CD4-positive, alpha-beta T cell (primary cell): Measurements from ENCODE around the gene CFAP157. TPM values are rescaled to one million over a fixed set of nuclear protein-coding genes. Genes with fewer than 3 reads are reported as not detected.

ENCODE experiments used
- ATAC-seq: fragments of 200-7000 bp; cut with Tn5 transposase; one replicate; pipeline ENCODE4 v1.10.0; 2022; ENCODE audit warnings: mild to moderate bottlenecking; ENCODE audit not compliant: poor library complexity
- CTCF ChIA-PET: fragments of 350-600 bp; sonication (Branson Sonifier 250); formaldehyde crosslinking; loops from one replicate; lab custom pipeline; 2021; ENCODE audit warnings: antibody characterized with exemption, inconsistent platforms; lab: Charles Lee
- POLR2A ChIA-PET: fragments of 350-600 bp; sonication (Branson Sonifier 250); formaldehyde crosslinking; loops from one replicate; lab custom pipeline; 2021; ENCODE audit warnings: antibody characterized with exemption, inconsistent platforms; lab: Charles Lee
- DNase-seq, 14 experiments: peaks; one replicate each; pipeline ENCODE4 v3.0.0-alpha.2; 2013 to 2020; ENCODE audit warnings: mixed read lengths in 2 of 14
- H3K27ac ChIP-seq, 2 donors: one replicate each; pipeline versions ENCODE4 v1.5.1 to v1.7.0; 2013; ENCODE audit warnings: low read length in 2 of 2, low read depth in 1 of 2, mild to moderate bottlenecking in 1 of 2
- H3K27me3 ChIP-seq, 2 experiments: 1 replicate in 1 of 2; 2 replicates in 1 of 2; pipeline versions ENCODE4 v1.6.1 to v1.7.0; 2013; ENCODE audit warnings: low read length in 2 of 2, control low read depth in 1 of 2, mild to moderate bottlenecking in 1 of 2, moderate library complexity in 1 of 2; ENCODE audit not compliant: insufficient read depth in 2 of 2, control insufficient read depth in 1 of 2
- H3K36me3 ChIP-seq: one replicate; pipeline ENCODE4 v1.6.1; 2013; ENCODE audit warnings: low read length, control low read depth; ENCODE audit not compliant: insufficient read depth
- H3K4me1 ChIP-seq: one replicate; pipeline ENCODE4 v1.6.1; 2013; ENCODE audit warnings: low read length, control low read depth; ENCODE audit not compliant: insufficient read depth
- H3K4me3 ChIP-seq: one replicate; pipeline ENCODE4 v1.5.1; 2013; ENCODE audit warnings: mild to moderate bottlenecking, low read length, moderate library complexity
- H3K9me3 ChIP-seq, 2 experiments: 1 replicate in 1 of 2; 2 replicates in 1 of 2; pipeline versions ENCODE4 v1.6.1 to v1.7.0; 2013; ENCODE audit warnings: low read length in 2 of 2, mild to moderate bottlenecking in 2 of 2, control low read depth in 1 of 2, moderate library complexity in 1 of 2; ENCODE audit not compliant: control insufficient read depth in 1 of 2, insufficient read depth in 1 of 2
- H3K27ac Mint-ChIP-seq: one replicate; pipeline ENCODE4 v1.8.0; 2020; ENCODE audit warnings: mixed read lengths
- H3K27me3 Mint-ChIP-seq: one replicate; pipeline ENCODE4 v1.8.0; 2021; ENCODE audit warnings: mixed read lengths
- H3K36me3 Mint-ChIP-seq: one replicate; pipeline ENCODE4 v1.8.0; 2021; ENCODE audit warnings: low read depth, mixed read lengths
- H3K4me1 Mint-ChIP-seq: one replicate; pipeline ENCODE4 v1.8.0; 2021; ENCODE audit warnings: low read depth, mixed read lengths
- H3K4me3 Mint-ChIP-seq: one replicate; pipeline ENCODE4 v1.8.0; 2020; ENCODE audit warnings: mild to moderate bottlenecking, mixed read lengths
- H3K9me3 Mint-ChIP-seq: one replicate; pipeline ENCODE4 v1.8.0; 2020; ENCODE audit warnings: mixed read lengths
- CTCF ChIP-seq: fragments of 200-600 bp; IDR thresholded peaks from one replicate; pipeline ENCODE4 v1.8.0; 2022; ENCODE audit warnings: antibody characterized with exemption, mild to moderate bottlenecking
- intact Hi-C, 2 experiments: fragments of 100-400 bp; cut with DNase I in 1 of 2; cut with micrococcal nuclease in 1 of 2; formaldehyde crosslinking; loops; one replicate each; pipeline versions ENCODE4 v1.15.1 to v1.9.0; 2023 to 2025; cut with DNase I, micrococcal nuclease
- total RNA-seq, 174 experiments: library from RNA in 2 of 174; stranded (reverse) in 2 of 174; gene quantifications; one replicate each; pipeline ENCODE4 v1.2.3 and lab custom pipeline; 2021 to 2026

Gene CFAP157
- total RNA-seq, 2 experiments from 2014 or later: 0.11 TPM; not detected in 1

DNA sequence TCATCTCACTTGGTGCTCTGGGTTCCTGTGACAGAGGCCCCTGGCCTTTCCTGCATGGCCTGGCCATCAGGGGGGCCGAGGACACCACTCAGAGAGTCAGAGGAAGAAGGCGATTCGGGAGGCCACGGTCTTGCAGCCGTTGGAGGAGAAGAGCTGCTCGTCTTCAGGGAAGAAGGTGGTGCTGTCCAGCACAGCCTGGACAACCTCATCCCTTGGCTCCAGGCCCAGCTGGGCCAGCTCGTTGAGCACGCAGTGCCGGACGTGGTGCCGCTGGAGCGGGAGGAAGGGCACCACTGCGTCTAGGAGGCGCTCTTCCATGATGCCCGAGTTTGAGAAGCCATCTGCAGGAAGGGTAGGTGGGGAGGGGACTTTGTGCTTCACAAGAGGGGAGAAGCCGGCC is 25.1 kb downstream of the CFAP157 start:
- POLR2A ChIA-PET: no interaction called here
- intact Hi-C loops: loop anchor here (2.0 to 10.0 kb wide), 4 partner anchors 15 to 517 kb away; partner anchors contain the start of genes STXBP1 (in 1 of the 2) and TTC16 (in 1 of the 2)
- Mint-ChIP-seq H3K4me3 (no peak overlapping the region), H3K27ac (no peak overlapping the region), H3K36me3 (peaks cover 10% of the 10 kb centered on the region), H3K27me3 (no peaks in the 10 kb centered on the region), H3K9me3 (no peaks in the 10 kb centered on the region), H3K4me1 (peaks cover 16% of the 10 kb centered on the region)
- Histone ChIP-seq H3K9me3 (no peaks in the 10 kb centered on the region), H3K36me3 (peaks cover 22% of the 10 kb centered on the region), H3K4me1 (peaks cover 22% of the 10 kb centered on the region), H3K27ac (no peak overlapping the region), H3K27me3 (no peaks in the 10 kb centered on the region), H3K4me3 (no peak overlapping the region)
- DNase-seq: no peak
- CTCF ChIA-PET: no interaction called here
- ATAC-seq: no peak
- no peak for TF ChIP-seq CTCF

DNA sequence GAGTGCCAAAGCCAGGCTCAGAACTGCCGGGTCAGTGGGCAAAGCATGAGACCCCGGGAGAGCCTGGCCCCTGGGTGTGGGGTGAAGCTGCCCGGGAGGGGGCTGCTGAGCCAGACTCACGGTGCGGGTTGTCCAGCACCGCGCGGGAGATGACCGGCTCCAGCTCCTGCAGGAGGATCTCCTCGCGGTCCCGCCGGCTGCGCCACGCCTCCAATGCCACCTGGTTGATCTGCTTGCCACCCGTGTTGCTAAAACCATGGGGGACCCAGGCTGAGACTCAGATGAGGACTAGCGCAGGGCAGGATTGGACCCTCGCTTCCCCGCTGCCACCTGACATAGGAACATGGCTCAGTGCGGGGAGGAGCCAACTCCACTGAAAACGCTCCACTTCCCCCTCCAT is 25.7 kb downstream of the CFAP157 start:
- no peak overlapping the region for H3K27ac ChIP-seq
- H3K36me3 ChIP-seq: peaks cover 22% of the 10 kb centered on the region
- peaks cover 16% of the 10 kb centered on the region for H3K4me1 Mint-ChIP-seq
- H3K9me3 Mint-ChIP-seq: no peaks in the 10 kb centered on the region
- TF ChIP-seq CTCF: no peak
- H3K27ac Mint-ChIP-seq: no peak overlapping the region
- peaks cover 22% of the 10 kb centered on the region for H3K4me1 ChIP-seq
- no peak for ATAC-seq
- no peaks in the 10 kb centered on the region for H3K27me3 ChIP-seq
- POLR2A ChIA-PET: no interaction called here
- peaks cover 10% of the 10 kb centered on the region for H3K36me3 Mint-ChIP-seq
- H3K4me3 ChIP-seq: no peak overlapping the region
- no peak overlapping the region for H3K4me3 Mint-ChIP-seq
- H3K9me3 ChIP-seq: no peaks in the 10 kb centered on the region
- intact Hi-C loops: loop anchor here (2.0 to 10.0 kb wide), 4 partner anchors 16 to 518 kb away; partner anchors contain the start of genes STXBP1 (in 1 of the 2) and TTC16 (in 1 of the 2)
- no peaks in the 10 kb centered on the region for H3K27me3 Mint-ChIP-seq
- CTCF ChIA-PET: no interaction called here
- DNase-seq: no peak

DNA sequence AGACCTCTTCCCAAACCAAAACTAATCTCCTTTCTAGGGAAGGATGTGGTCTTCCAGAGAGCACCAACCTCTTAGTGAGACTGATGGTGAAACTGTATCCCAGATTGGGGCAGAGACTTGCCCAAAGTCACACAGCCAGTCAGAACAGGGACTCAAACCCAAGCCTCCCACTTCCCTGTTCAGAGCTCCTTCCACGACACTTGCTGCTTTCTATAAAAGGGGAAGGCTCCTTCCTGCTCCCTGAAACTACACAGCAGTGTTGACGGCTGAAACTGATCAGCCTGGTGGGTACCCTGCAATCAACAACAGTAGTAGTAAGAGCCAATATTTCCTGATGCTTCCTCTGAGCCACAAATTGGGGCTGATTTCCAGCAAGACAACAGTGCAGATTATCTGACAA is 26.8 kb downstream of the CFAP157 start:
- H3K27ac ChIP-seq: no peak overlapping the region
- POLR2A ChIA-PET: interaction anchor here (1.3 to 2.3 kb wide), 4 partner anchors 18 to 172 kb away, joined by 3 to 16 read pairs (median 12); partner anchors contain the start of genes CDK9, PTRH1 and TTC16
- intact Hi-C loops: loop anchor here (1.0 to 10.0 kb wide), 8 partner anchors 17 to 793 kb away; partner anchors contain the start of genes ST6GALNAC4 (in 1 of the 2), STXBP1 (in 1 of the 2) and TTC16 (in 1 of the 2)

More for the DNA sequence above, 26.8 kb downstream of the CFAP157 start:
- no peak for TF ChIP-seq CTCF
- Mint-ChIP-seq H3K9me3 (no peaks in the 10 kb centered on the region), H3K36me3 (peaks cover 18% of the 10 kb centered on the region), H3K27ac (peak overlapping the region; percentile 46), H3K4me3 (peak overlapping the region; percentile 75), H3K4me1 (peaks cover 16% of the 10 kb centered on the region), H3K27me3 (no peaks in the 10 kb centered on the region)
- DNase-seq (no peak), ATAC-seq (no peak)
- H3K4me3 ChIP-seq: no peak overlapping the region
- no peaks in the 10 kb centered on the region for H3K27me3 ChIP-seq
- CTCF ChIA-PET: interaction anchor here (0.9 to 3.2 kb wide), 11 partner anchors 12 to 149 kb away, joined by 3 to 43 read pairs (median 10); partner anchors contain the start of genes CDK9, PTRH1, SH2D3C and STXBP1
- H3K36me3 ChIP-seq: peaks cover 29% of the 10 kb centered on the region
- H3K9me3 ChIP-seq: no peaks in the 10 kb centered on the region
- H3K4me1 ChIP-seq: peaks cover 22% of the 10 kb centered on the region
